T follicular helper cell (primary cell): ENCODE measurements around the gene TOMM6.
"Not testable (repeated sequence)": the region's sequence is repeated elsewhere in the genome, so short reads cannot be mapped to it uniquely, and the experiment has no call there.

Experiments used
- DNase-seq: peaks from one replicate; pipeline ENCODE4 v3.0.0-alpha.2; 2020; ENCODE audit warnings: low read depth

The TOMM6 gene

GRCh38 chr6:41763470-41763869 lies 24.0 kb upstream of the TOMM6 start:
- DNase-seq = no peak

- DNase-seq = not testable (repeated sequence)
Measured at GRCh38 chr6:41766043-41766664, 21.3 kb upstream of the TOMM6 start.

DNA sequence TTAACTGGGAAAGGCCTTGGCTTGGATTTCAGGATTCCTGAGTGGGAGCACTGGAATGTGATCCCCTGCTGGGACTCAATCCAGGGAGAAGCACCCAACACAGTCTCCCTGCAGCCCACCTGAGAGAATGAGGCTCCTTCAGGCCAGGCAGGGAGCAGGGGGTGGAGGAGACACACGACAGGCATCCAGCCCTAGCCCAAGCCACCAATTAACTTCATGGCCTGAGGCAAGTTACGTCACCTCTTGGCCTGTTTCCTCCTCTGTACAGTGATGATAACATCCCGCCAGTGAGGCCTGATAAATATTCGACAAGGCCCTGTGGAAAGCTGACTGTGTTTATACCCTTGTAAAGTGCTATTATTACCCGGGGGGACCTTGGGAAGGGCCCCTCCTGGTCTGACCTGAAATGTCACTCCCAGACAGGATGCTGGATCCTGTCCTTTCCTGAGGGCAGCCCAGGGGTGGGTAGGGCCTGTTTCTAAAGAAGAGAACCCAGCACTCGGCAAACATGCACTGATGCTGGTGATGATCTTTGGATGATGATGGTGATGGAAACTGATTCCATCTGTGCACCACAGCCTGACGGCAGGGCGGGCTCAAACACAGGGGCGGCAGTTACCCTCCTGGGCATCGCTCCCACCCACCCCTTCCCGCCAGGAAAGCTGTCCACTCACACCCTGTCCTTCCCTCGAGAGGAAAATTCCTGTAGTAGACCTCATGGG lies 20.2 kb upstream of the TOMM6 start:
- no peak for DNase-seq

DNA sequence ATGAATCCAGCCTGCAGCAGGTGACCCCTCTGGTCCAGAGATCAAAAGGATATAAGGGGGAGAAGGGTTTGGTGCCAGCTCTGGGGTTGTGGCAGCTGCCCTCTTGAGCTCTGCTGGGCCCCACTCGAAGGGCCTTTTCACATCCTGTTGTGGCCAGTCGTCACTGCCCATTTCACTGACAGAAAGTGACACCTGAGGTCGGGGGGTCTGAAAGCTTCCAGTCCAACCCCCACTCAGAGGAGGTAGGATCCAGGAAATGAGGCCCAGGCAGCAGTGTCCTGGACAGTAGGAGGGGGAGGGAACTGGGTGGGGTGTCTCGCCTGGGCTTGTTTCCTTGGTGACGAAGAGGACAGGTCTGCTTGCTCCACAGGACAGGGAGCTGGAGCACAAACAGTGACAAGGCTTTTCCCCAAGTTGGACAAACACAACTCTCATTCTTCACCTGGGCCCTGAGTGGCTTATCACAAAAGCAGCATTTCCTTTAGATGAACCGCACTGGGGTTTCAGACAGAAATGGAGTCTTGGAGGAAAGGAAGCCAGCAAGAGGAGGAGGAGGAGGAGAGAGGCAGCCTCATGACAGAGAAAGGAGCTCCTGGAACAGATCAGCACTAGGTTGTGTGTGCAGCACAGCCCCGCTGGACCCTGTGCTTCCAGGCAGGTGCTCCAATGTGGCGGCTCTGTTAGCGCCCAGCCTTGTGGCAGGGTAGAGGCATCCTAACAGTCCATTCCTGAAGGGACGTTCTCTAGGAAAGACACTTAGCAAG lies 18.8 kb upstream of the TOMM6 start:
- DNase-seq = no peak

- DNase-seq = no peak
Measured at GRCh38 chr6:41769376-41769775, 18.1 kb upstream of the TOMM6 start.

DNA sequence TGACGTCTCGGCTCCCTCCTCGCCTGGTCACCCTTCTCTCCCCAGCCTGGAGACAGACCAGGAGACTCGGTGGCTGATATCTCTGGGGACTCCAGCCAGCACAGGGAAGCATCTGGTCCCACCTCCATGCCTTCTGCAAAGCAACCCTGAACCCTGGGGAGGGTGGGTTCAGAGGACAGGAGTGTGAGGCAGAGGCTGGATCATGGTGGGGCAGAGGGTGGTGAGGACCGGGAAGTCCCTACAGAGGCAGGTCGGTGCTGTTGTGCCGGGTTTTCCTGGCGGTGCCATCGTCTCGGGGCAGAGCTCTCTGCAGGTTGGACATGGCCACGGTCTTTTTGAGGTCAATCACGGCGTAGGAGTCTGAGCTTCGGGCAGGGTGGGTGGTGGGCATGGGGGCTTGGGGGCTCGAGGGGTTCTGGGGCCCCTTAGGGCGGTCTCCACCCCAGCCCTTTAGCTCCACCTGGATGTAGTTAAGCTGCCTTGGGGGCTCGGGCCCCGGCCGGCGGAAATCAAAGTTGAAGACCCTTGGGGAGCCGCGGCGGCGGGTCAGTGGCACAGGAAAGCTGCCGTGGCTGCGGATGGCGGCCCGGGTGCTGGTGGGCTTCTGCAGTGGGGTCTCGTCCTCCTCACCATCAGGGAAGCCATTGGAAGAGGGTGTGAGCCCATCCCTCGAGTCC lies 17.0 kb upstream of the TOMM6 start:
- DNase-seq = no peak

DNA sequence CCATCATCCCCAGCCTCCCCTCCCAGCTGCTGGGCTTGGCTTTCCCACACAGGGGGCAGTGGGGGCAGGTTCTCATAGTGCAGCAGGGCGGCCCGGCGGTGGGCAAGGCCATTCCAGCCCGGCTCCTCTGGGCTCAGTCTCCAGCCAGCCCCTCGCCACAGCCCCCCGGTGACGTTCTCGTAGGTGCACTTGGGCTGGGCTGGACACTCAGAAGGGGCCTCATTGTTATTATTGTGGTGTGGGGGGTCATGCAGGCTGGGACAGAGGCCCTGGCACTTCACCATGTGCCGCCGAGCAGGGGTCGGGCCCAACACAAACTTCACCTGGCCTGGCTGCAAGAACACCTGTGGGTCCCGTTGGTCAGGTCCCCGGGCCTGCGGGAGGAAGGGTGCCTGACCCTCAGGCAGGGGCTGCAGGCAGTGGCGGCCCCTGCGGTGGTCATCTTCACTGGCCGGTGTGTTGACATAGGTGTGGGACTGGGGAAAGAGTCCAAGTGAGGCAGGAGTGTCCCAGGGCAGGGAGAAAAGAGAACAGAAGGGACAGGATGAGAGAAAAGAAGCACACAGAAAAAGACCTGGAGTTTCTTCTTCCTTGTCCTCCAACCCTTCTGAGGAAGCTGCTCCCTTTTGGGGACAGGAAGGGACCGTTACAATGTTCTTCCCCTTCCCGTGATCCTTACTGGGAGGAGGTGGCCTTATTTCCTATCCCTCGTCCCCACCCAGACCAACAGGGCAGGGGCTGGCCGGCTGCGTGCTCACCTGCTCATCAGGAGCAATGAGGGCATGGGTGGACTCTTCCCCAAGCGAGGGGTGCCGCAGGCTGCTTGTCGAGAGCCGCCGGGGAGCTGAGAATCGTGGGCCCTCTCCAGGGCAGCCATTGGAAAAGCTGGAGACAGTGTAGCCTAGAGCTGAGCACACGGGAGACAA lies 16.2 kb upstream of the TOMM6 start:
- DNase-seq = no peak

DNA sequence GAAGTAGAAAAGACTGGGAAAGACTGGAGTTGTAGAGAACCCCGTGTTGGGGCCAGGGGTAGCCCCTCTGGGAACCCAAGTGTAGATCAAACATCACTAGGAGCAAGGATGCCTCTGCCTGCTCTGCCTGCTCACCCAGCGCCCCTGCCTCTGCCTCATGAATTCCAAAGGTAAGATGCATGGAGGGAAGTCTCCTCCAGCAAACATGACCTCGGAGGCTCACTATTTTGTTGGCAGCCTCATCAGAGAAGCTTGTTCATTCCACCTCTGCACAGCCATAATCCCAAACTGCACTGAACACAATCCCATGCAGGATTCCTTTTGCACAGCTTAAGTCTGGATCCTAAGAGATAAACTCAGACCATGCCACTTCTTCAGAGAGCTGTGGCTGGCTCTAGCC lies 12.7 kb upstream of the TOMM6 start:
- no peak for DNase-seq

- DNase-seq = no peak
Measured at GRCh38 chr6:41775293-41775882, 12.1 kb upstream of the TOMM6 start.

- no peak for DNase-seq
Measured at GRCh38 chr6:41777551-41778285, 9.8 kb upstream of the TOMM6 start.

DNA sequence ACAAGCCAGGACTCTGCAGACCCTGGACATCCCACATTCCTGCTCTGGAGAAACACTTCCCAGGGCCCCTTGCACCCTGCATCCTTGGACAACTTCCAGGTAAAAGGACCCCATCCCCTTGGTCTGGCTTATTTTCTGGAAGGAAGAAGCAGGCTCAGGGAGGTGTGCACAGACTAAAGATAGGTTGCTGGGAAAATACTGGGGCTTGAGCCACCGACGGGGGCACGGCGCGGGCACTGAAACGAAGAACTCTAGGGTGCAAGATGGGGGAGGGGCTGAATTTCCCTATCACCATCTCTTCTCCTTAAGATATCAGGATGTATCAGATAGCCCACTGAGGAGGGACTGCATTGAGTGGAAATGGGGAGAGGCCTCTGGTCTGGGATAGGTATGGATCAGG lies 8.6 kb upstream of the TOMM6 start:
- no peak for DNase-seq

DNA sequence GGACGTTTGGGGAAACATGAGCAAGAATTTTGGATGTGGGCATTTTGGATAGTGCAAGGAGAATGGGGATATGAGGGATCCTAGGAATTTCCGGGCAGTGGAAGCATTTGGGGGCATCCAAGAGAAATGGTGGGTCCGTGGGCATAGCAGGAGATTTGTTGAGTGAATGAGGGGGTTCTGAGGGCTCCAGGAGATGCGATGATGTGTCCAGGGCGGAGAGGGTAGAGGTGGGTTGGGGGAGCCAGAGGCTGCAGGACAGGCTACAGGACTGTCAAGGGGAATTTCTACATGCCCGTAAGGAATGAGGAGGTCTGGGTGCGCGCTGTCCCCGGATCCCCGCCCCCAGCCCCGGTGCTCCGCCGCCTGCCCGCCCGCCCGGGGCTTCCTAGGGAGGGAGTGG lies 8.2 kb upstream of the TOMM6 start:
- DNase-seq = no peak

DNA sequence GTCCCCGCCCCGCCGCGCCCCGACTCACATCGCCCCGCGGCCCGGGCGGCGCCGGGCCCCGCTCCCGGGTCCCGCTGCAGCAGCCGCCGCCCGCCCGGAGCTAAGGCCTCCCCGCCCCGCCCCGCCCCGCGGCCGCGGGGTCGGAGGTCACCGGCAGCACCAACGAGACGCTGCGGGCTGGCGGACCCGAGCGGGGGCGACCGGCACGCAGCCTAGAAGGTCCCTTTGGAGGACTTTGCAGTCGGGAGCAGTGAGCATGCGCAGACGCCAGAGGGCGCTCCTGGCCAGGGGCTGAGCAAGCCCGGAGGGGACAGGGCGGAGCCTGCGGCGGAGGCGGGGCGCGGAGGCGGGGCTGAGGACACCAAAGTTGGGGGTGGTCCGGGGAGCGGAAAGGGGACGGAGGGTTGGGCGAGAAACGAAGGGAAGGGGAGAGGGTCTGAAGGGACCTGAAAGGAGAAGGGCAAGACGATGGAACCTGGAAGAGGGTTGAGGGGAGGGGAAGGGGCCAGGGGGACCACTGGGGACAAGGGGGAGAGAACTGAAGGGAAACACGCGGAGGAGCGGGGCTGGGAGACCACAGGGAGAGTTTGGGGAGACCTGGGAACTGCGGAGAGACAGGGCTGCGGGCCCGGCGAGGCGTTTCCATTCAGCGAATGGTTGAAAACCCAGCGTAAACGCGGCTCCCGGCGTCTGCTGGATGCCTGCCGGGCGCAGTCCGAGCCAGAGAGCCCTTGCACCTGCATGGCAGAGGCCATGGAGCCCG lies 7.5 kb upstream of the TOMM6 start, which contains the start of gene FRS3:
FRS3 (minus strand) TSS at position 113 of the 763 bp plus-strand sequence. CDS start 2,913 bp downstream, outside the sequence.
- peak; percentile 97 for DNase-seq

GRCh38 chr6:41780551-41781365 lies 6.7 kb upstream of the TOMM6 start, which contains the start of gene PRICKLE4:
TSS of gene PRICKLE4 (plus strand) at chr6:41780782. CDS start at chr6:41783474, 2,692 bp downstream.
- DNase-seq = no peak

GRCh38 chr6:41781366-41781730 lies 6.1 kb upstream of the TOMM6 start:
- DNase-seq = no peak

- DNase-seq = no peak
Measured at GRCh38 chr6:41783106-41783780, 4.3 kb upstream of the TOMM6 start.

DNA sequence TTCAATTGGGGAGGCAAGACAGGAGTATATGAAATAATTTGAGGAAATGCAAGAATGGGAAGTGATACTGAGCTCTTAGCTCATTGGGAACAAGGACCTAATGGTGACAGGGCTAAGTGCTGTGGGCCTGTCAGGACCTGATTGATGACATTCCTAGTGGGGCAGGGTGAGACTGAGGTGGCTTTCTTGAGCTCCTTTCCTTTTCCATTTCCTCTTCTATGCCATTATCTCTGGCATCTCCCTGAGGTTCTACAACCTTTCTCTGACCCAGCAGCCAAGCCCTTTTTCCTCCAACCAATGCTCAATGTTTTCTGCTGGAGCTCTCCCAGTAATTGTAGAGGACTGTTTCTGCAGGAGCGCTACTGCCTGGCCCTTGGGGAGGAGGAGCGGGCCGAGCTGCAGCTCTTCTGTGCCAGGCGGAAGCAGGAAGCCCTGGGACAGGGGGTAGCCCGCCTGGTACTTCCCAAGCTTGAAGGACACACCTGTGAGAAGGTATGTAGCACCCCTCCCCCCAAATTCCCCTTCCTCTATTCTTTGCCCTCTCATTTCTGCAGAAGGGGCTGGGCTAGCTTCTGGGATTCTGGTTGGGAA lies 2.8 kb upstream of the TOMM6 start:
- DNase-seq = no peak
